SHP77 (cell line): ENCODE data around the gene HDGFL2.

Experiments used
- DNase-seq, 2 experiments: peaks; one replicate each; lab custom pipeline; 2025; lab: John Stamatoyannopoulos, UW

The HDGFL2 gene

GRCh38 chr19:4472174-4472974 is at the start of gene HDGFL2:
TSS of gene HDGFL2 (plus strand) at chr19:4472297. CDS start at chr19:4472351, 54 bp downstream.
- no peak for DNase-seq

GRCh38 chr19:4423416-4424126 is 48.5 kb upstream of the HDGFL2 start:
- DNase-seq = no peak

- no peak for DNase-seq
Observed at GRCh38 chr19:4425537-4425936, 46.6 kb upstream of the HDGFL2 start.

- no peak for DNase-seq
Observed at GRCh38 chr19:4428326-4428975, 43.6 kb upstream of the HDGFL2 start.

GRCh38 chr19:4429256-4429655 is 42.8 kb upstream of the HDGFL2 start:
- no peak for DNase-seq

GRCh38 chr19:4429771-4430171 is 42.3 kb upstream of the HDGFL2 start:
- DNase-seq = no peak

GRCh38 chr19:4430760-4431159 is 41.3 kb upstream of the HDGFL2 start:
- no peak for DNase-seq

- DNase-seq = no peak
Observed at GRCh38 chr19:4431296-4431695, 40.8 kb upstream of the HDGFL2 start.

GRCh38 chr19:4431808-4432674 is 40.1 kb upstream of the HDGFL2 start:
- DNase-seq = no peak

- no peak for DNase-seq
Observed at GRCh38 chr19:4432918-4433506, 39.1 kb upstream of the HDGFL2 start.

GRCh38 chr19:4434391-4434790 is 37.7 kb upstream of the HDGFL2 start:
- DNase-seq = no peak

- DNase-seq = no peak
Observed at GRCh38 chr19:4436231-4436630, 35.9 kb upstream of the HDGFL2 start.

- no peak for DNase-seq
Observed at GRCh38 chr19:4437103-4437502, 35.0 kb upstream of the HDGFL2 start.

- DNase-seq = no peak
Observed at GRCh38 chr19:4439243-4439642, 32.9 kb upstream of the HDGFL2 start.

GRCh38 chr19:4441994-4442818 is 29.9 kb upstream of the HDGFL2 start:
- no peak for DNase-seq

- DNase-seq = no peak
Observed at GRCh38 chr19:4442819-4443146, 29.3 kb upstream of the HDGFL2 start.

- no peak for DNase-seq
Observed at GRCh38 chr19:4443188-4443587, 28.9 kb upstream of the HDGFL2 start.

GRCh38 chr19:4443966-4444764 is 27.9 kb upstream of the HDGFL2 start:
- DNase-seq = no peak

- DNase-seq = no peak
Observed at GRCh38 chr19:4444765-4445741, 27.0 kb upstream of the HDGFL2 start.
